ENCODE measurements around the gene GRIN3A. TPM values are rescaled to one million over a fixed set of nuclear protein-coding genes. Genes with fewer than 3 reads are reported as not detected.

GRIN3A gene
- total RNA-seq, 4 donors from 2014 or later: 0.09 to 0.27 TPM; not detected in 2

GRCh38 chr9:101567725-101568350 is 170.6 kb downstream of the GRIN3A start:
- Histone ChIP-seq H3K36me3 (peaks cover 0 to 42% (median 0%) of the 10 kb centered on the region in 3 donors), H3K4me1 (no peaks in the 10 kb centered on the region), H3K9me3 (no peaks in the 10 kb centered on the region), H3K27me3 (no peaks in the 10 kb centered on the region), H3K4me3 (no peak overlapping the region), H3K27ac (no peak overlapping the region)
- TF ChIP-seq POLR2A (IDR thresholded peaks at IDR 0.05) (no peak), CTCF (IDR thresholded peaks at IDR 0.05) (no peak)
- DNase-seq: no peak

GRCh38 chr9:101566904-101567724 is 171.3 kb downstream of the GRIN3A start:
- H3K9me3 ChIP-seq: no peaks in the 10 kb centered on the region
- no peak overlapping the region for H3K4me3 ChIP-seq
- DNase-seq: peak in 1 of 3 donors; percentile 51
- peak in 4 of 6 experiments; percentile 29 to 59 (median 49) for TF ChIP-seq CTCF (IDR thresholded peaks at IDR 0.05)
- no peak for TF ChIP-seq POLR2A (IDR thresholded peaks at IDR 0.05)
- H3K27ac ChIP-seq: no peak overlapping the region
- no peaks in the 10 kb centered on the region for H3K4me1 ChIP-seq
- no peaks in the 10 kb centered on the region for H3K27me3 ChIP-seq
- peaks cover 0 to 49% (median 0%) of the 10 kb centered on the region in 3 donors for H3K36me3 ChIP-seq

GRCh38 chr9:101564252-101564651 is 174.2 kb downstream of the GRIN3A start:
- TF ChIP-seq POLR2A (IDR thresholded peaks at IDR 0.05): no peak
- Histone ChIP-seq H3K36me3 (peaks cover 0 to 67% (median 0%) of the 10 kb centered on the region in 3 donors), H3K9me3 (no peaks in the 10 kb centered on the region), H3K27ac (no peak overlapping the region), H3K27me3 (no peaks in the 10 kb centered on the region), H3K4me3 (no peak overlapping the region), H3K4me1 (no peaks in the 10 kb centered on the region)
- no peak for DNase-seq

- TF ChIP-seq POLR2A (IDR thresholded peaks at IDR 0.05) (no peak), CTCF (IDR thresholded peaks at IDR 0.05) (no peak)
- no peak overlapping the region for H3K27ac ChIP-seq
- no peak overlapping the region for H3K4me3 ChIP-seq
- H3K36me3 ChIP-seq: peaks cover 0 to 74% (median 0%) of the 10 kb centered on the region in 3 donors
- H3K27me3 ChIP-seq: no peaks in the 10 kb centered on the region
- DNase-seq: no peak
- H3K9me3 ChIP-seq: no peaks in the 10 kb centered on the region
- no peaks in the 10 kb centered on the region for H3K4me1 ChIP-seq
Measured at GRCh38 chr9:101562966-101563365, 175.5 kb downstream of the GRIN3A start.

GRCh38 chr9:101561740-101562139 is 176.7 kb downstream of the GRIN3A start:
- TF ChIP-seq POLR2A (IDR thresholded peaks at IDR 0.05) (no peak), CTCF (IDR thresholded peaks at IDR 0.05) (no peak)
- H3K36me3 ChIP-seq: peaks cover 0 to 86% (median 0%) of the 10 kb centered on the region in 3 donors

More at GRCh38 chr9:101561740-101562139, 176.7 kb downstream of the GRIN3A start:
- no peaks in the 10 kb centered on the region for H3K4me1 ChIP-seq
- H3K9me3 ChIP-seq: no peaks in the 10 kb centered on the region
- no peaks in the 10 kb centered on the region for H3K27me3 ChIP-seq
- H3K4me3 ChIP-seq: no peak overlapping the region
- no peak overlapping the region for H3K27ac ChIP-seq
- DNase-seq: no peak

Data from Peyer's patch (tissue), 4 donors.